Endodermal cell (in vitro differentiated cells): Measurements from ENCODE around the gene CASKIN2. TPM values are rescaled to one million over a fixed set of nuclear protein-coding genes. Genes with fewer than 3 reads are reported as not detected.

Source experiments
- DNase-seq: peaks from one replicate; pipeline ENCODE4 v3.0.0-alpha.2; 2017
- H3K27ac ChIP-seq: 2 replicates; pipeline ENCODE4 v1.5.1; 2013; ENCODE audit warnings: mild to moderate bottlenecking, low read depth, low read length, moderate library complexity
- H3K27me3 ChIP-seq: 2 replicates; pipeline ENCODE4 v1.6.1; 2013; ENCODE audit warnings: mild to moderate bottlenecking, low read length, moderate library complexity; ENCODE audit not compliant: insufficient read depth, control insufficient read depth, poor library complexity, severe bottlenecking
- H3K36me3 ChIP-seq: 2 replicates; pipeline ENCODE4 v1.7.0; 2013; ENCODE audit warnings: mild to moderate bottlenecking, low read length, moderate library complexity; ENCODE audit not compliant: control insufficient read depth, insufficient read depth
- H3K4me1 ChIP-seq: one replicate; pipeline ENCODE4 v1.7.0; 2013; ENCODE audit warnings: low read length; ENCODE audit not compliant: control insufficient read depth, insufficient read depth
- H3K4me3 ChIP-seq: 2 replicates; pipeline ENCODE4 v1.5.1; 2013; ENCODE audit warnings: mild to moderate bottlenecking, low read length, moderate library complexity
- H3K9ac ChIP-seq: 2 replicates; pipeline ENCODE4 v1.6.1; 2013; ENCODE audit warnings: mild to moderate bottlenecking, low read length, moderate library complexity; ENCODE audit not compliant: poor library complexity, severe bottlenecking; ENCODE audit errors: extremely low read depth
- H3K9me3 ChIP-seq: 2 replicates; pipeline ENCODE4 v1.6.1; 2013; ENCODE audit warnings: mild to moderate bottlenecking, low read length, moderate library complexity; ENCODE audit not compliant: control insufficient read depth
- H3K27ac Mint-ChIP-seq: 2 replicates; pipeline ENCODE4 v1.8.0; 2020; ENCODE audit warnings: mixed read lengths
- H3K27me3 Mint-ChIP-seq: 2 replicates; pipeline ENCODE4 v1.8.0; 2021; ENCODE audit warnings: mild to moderate bottlenecking, mixed read lengths; ENCODE audit not compliant: insufficient read depth
- H3K36me3 Mint-ChIP-seq: 2 replicates; pipeline ENCODE4 v1.8.0; 2020; ENCODE audit warnings: low read depth, mixed read lengths
- H3K4me1 Mint-ChIP-seq: 2 replicates; pipeline ENCODE4 v1.8.0; 2020; ENCODE audit warnings: mixed read lengths
- H3K4me3 Mint-ChIP-seq: 2 replicates; pipeline ENCODE4 v1.8.0; 2020; ENCODE audit warnings: mild to moderate bottlenecking, moderate library complexity, mixed read lengths
- H3K9me3 Mint-ChIP-seq: 2 replicates; pipeline ENCODE4 v1.8.0; 2020; ENCODE audit warnings: mild to moderate bottlenecking, mixed read lengths
- WGBS, 2 experiments: methylation state at CpG; one replicate each; pipeline versions ENCODE4 v1.1.5 to v1.1.7; 2013; ENCODE audit warnings: missing lambda C conversion rate in 2 of 2, mixed read lengths in 1 of 2; ENCODE audit not compliant: insufficient coverage in 1 of 2, insufficient read length in 1 of 2; 5-methylcytosine and 5-hydroxymethylcytosine counted together
- total RNA-seq, 2 donors: library from RNA; stranded (reverse); fragmentation: NEBNext Ultra II Directional in 1 of 2; extraction: Animal tissue kit (Norgen Biotek cat#: 25700) in 1 of 2; gene quantifications; 2 replicates in 1 of 2; 3 replicates in 1 of 2; pipeline ENCODE4 v1.2.1, GENCODE V29; 2021
- TF ChIP-seq, protein P1 (sequence below): fragments of 200-600 bp; sonication (generic); conservative IDR thresholded peaks from 2 replicates; pipeline ENCODE4 v1.5.0; 2021; ENCODE audit warnings: antibody characterized with exemption, mild to moderate bottlenecking

Gene CASKIN2
- total RNA-seq, 2 donors from 2014 or later: 26.4 to 31.0 TPM

DNA sequence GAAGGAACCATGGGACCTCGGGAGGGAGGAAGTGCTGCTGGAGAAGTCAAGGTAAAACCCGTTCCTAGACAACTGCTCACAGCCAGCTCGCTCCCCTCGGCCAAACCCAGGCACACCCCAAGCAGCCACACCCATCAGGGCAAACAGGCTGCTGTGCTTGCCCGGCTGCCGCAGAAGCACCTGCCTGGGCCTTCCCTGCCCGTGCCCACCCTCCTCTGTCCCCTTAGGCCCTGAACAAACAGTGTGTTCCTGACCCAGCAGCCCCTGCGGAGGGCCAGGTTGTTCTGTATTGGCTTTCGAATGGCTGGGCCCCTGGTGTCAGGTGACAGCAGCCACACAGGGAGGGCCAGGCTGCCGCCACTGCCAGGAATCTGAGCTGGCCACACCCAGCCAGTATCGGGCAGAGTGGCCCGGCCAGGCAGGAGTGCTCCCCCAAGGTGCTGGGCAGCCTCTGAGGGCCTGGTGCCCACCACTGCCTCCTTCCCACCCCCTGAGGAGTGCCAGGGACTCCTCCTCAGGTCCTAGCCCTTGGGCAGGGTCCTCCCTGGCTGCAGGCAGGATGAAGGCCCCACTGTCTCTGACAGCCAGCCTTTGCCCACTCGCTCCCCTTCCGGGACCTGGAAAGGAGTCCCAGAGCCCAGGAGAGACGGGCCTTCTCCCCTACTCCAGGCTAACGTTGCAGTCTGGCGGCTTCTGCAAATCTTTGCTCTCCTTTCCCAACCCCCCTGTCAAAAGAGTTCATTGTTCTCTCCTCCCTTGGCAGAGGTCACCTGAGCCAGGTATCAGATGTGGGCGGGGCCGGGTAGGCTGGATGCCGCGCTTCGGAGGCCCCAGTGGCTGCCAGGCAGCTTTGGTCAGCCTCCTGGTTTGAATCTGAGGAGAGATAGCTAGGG lies 34.2 kb upstream of the CASKIN2 start:
- peaks cover 27% of the 10 kb centered on the region for H3K4me1 Mint-ChIP-seq
- TF ChIP-seq, protein P1, sequence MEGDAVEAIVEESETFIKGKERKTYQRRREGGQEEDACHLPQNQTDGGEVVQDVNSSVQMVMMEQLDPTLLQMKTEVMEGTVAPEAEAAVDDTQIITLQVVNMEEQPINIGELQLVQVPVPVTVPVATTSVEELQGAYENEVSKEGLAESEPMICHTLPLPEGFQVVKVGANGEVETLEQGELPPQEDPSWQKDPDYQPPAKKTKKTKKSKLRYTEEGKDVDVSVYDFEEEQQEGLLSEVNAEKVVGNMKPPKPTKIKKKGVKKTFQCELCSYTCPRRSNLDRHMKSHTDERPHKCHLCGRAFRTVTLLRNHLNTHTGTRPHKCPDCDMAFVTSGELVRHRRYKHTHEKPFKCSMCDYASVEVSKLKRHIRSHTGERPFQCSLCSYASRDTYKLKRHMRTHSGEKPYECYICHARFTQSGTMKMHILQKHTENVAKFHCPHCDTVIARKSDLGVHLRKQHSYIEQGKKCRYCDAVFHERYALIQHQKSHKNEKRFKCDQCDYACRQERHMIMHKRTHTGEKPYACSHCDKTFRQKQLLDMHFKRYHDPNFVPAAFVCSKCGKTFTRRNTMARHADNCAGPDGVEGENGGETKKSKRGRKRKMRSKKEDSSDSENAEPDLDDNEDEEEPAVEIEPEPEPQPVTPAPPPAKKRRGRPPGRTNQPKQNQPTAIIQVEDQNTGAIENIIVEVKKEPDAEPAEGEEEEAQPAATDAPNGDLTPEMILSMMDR: no peak
- no peaks in the 10 kb centered on the region for H3K27me3 ChIP-seq

DNA sequence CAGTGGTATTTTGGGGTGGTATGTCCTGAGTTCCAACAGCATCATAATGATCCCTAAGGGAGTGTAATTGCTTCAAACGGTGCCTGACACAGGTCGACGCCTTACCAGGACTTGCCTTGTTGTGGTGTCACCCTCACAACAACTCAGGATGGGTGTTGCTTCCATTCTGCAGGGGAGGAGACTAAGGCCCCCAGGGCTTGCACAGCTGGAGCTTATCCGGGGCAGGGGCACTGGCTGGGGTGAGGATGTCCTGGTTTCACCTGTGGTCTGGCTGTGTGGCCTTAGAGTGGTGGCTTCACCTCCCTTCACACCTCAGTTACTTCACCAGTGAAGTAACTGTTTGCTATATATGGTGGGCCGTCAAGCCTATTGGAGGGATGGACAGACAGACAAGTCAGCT lies 33.5 kb upstream of the CASKIN2 start:
- H3K9me3 Mint-ChIP-seq: no peaks in the 10 kb centered on the region
- no peak overlapping the region for H3K4me3 Mint-ChIP-seq
- H3K4me1 Mint-ChIP-seq: peaks cover 30% of the 10 kb centered on the region
- Histone ChIP-seq H3K4me1 (peaks cover 14% of the 10 kb centered on the region), H3K27ac (no peak overlapping the region), H3K27me3 (no peaks in the 10 kb centered on the region), H3K36me3 (peaks cover 3% of the 10 kb centered on the region), H3K9ac (no peak overlapping the region), H3K9me3 (no peaks in the 10 kb centered on the region), H3K4me3 (no peak overlapping the region)
- TF ChIP-seq, protein P1: no peak
- 91% methylated on average over 4 to 5 of the region's 5 CpGs for WGBS, 2 experiments
- no peak for DNase-seq
- H3K27ac Mint-ChIP-seq: no peak overlapping the region
- H3K36me3 Mint-ChIP-seq: peaks cover 27% of the 10 kb centered on the region
- H3K27me3 Mint-ChIP-seq: no peaks in the 10 kb centered on the region

More for the DNA sequence above, 34.2 kb upstream of the CASKIN2 start:
- no peaks in the 10 kb centered on the region for H3K9me3 Mint-ChIP-seq
- H3K27me3 Mint-ChIP-seq: no peaks in the 10 kb centered on the region
- Histone ChIP-seq H3K27ac (peak overlapping the region; percentile 44), H3K4me1 (peaks cover 14% of the 10 kb centered on the region), H3K4me3 (no peak overlapping the region), H3K36me3 (peaks cover 3% of the 10 kb centered on the region), H3K9me3 (no peaks in the 10 kb centered on the region), H3K9ac (peak overlapping the region; percentile 49)
- H3K4me3 Mint-ChIP-seq: peak overlapping the region; percentile 33
- peaks cover 26% of the 10 kb centered on the region for H3K36me3 Mint-ChIP-seq
- DNase-seq: peak; percentile 96
- peak overlapping the region; percentile 85 for H3K27ac Mint-ChIP-seq
- WGBS, 2 experiments: 60 to 62% methylated on average over 17 to 22 of the region's 22 CpGs

DNA sequence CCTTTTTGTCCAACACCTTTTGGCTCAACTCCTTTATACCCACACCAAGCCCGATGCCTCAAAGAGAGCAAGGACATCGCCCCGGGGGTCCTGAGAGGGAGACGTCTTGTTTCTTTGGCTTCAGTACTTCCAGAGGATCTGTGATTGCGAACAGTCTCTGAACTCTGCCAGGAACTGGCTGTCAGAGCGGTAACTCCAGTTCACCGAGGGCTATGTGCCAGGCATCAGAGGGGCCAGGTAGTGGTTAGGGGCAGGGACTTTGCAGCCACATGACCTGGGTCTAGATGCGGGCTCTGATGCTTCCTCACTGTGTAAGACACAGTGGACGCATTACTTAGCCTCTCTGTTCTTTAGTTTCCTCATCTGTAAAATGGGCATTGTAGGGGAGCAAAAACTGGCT lies 31.8 kb upstream of the CASKIN2 start:
- H3K9me3 ChIP-seq: no peaks in the 10 kb centered on the region
- H3K4me1 Mint-ChIP-seq: peaks cover 32% of the 10 kb centered on the region
- no peak overlapping the region for H3K27ac Mint-ChIP-seq
- TF ChIP-seq, protein P1: no peak
- peaks cover 3% of the 10 kb centered on the region for H3K36me3 ChIP-seq
- H3K27me3 Mint-ChIP-seq: no peaks in the 10 kb centered on the region
- DNase-seq: no peak
- peaks cover 25% of the 10 kb centered on the region for H3K36me3 Mint-ChIP-seq
- H3K4me3 ChIP-seq: no peak overlapping the region
- 91 to 98% methylated on average over 7 to 9 of the region's 9 CpGs for WGBS, 2 experiments
- H3K27ac ChIP-seq: no peak overlapping the region
- H3K4me3 Mint-ChIP-seq: no peak overlapping the region
- H3K9me3 Mint-ChIP-seq: no peaks in the 10 kb centered on the region
- H3K4me1 ChIP-seq: peaks cover 14% of the 10 kb centered on the region
- H3K27me3 ChIP-seq: no peaks in the 10 kb centered on the region
- no peak overlapping the region for H3K9ac ChIP-seq
